GM19467 (cell line): ENCODE measurements around the gene C9orf85.

ENCODE experiments used
- ATAC-seq: cut with Tn5 transposase; IDR thresholded peaks from one replicate; pipeline ENCODE4 v1.9.1; 2021; ENCODE audit warnings: mild to moderate bottlenecking, moderate library complexity; ENCODE audit not compliant: unreplicated experiment

C9orf85 gene

GRCh38 chr9:71901695-71902597 is 9.5 kb upstream of the C9orf85 start:
- ATAC-seq: no peak

GRCh38 chr9:71904076-71904475 is 7.4 kb upstream of the C9orf85 start:
- no peak for ATAC-seq

- ATAC-seq: no peak
Measured at GRCh38 chr9:71908825-71909224, 2.6 kb upstream of the C9orf85 start.

GRCh38 chr9:71909887-71910649 is 1.4 kb upstream of the C9orf85 start:
- ATAC-seq: no peak

- ATAC-seq: peak; percentile 10
Measured at GRCh38 chr9:71910650-71911060, 784 bp upstream of the C9orf85 start.

- no peak for ATAC-seq
Measured at GRCh38 chr9:71911908-71912335, 483 bp downstream of the C9orf85 start.

GRCh38 chr9:71915495-71915894 is 4.1 kb downstream of the C9orf85 start:
- no peak for ATAC-seq

DNA sequence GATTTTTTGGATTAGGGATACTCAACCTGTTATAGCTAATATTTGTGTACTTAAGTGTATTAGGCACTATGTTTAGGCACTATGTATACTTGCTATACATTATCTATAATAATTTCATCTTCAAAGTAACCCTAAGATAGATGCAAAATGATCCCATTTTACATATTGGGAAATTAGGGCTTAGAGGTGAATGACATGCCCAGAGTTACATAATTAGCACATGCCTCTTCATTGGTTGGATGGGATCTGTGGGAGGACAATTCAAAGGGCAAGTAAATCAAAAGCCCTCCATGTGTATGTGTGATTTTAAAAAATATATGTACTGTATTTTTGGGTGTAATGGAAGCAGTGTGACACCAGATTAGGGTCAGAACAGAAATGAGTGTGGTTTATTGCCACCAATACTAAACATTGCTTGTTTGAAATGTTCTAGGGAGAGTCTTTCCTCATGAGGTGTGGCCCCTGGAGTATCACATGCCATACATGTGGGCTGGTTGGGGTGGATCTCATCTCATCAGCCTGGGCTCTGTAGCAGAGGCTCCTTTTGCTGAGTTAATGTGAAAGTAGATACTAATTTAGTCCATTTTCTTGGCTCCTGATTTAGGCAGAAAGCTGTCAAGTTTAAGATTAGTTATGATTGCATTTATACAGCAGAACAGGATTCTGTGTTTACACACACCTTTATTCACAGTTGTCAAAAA is 5.5 kb downstream of the C9orf85 start:
- ATAC-seq: no peak

GRCh38 chr9:71918419-71918818 is 7.0 kb downstream of the C9orf85 start:
- ATAC-seq: no peak

GRCh38 chr9:71920456-71921189 is 9.2 kb downstream of the C9orf85 start:
- ATAC-seq: no peak

- no peak for ATAC-seq
Measured at GRCh38 chr9:71921190-71921814, 9.9 kb downstream of the C9orf85 start.

DNA sequence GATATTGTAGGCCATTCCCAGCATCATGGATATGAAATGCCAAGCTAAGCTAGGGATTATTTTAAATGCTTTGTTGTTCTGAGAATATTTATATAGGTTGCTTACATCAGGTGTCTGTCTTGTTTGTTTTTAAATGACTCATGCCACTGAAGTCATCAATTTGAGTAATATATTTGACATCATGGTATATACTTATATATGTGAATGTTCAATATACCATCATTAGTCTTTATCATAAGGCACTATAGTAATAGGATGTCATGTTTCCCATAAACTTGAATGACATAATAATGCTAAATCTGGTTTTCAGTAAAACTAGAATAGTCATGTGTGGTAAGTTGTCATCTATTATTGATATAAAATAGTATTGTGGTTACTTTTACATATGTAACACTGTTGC is 13.1 kb downstream of the C9orf85 start:
- ATAC-seq: no peak

GRCh38 chr9:71925834-71926233 is 14.4 kb downstream of the C9orf85 start:
- ATAC-seq: no peak

GRCh38 chr9:71928376-71928775 is 16.9 kb downstream of the C9orf85 start:
- no peak for ATAC-seq

- ATAC-seq: no peak
Measured at GRCh38 chr9:71928806-71929205, 17.4 kb downstream of the C9orf85 start.

DNA sequence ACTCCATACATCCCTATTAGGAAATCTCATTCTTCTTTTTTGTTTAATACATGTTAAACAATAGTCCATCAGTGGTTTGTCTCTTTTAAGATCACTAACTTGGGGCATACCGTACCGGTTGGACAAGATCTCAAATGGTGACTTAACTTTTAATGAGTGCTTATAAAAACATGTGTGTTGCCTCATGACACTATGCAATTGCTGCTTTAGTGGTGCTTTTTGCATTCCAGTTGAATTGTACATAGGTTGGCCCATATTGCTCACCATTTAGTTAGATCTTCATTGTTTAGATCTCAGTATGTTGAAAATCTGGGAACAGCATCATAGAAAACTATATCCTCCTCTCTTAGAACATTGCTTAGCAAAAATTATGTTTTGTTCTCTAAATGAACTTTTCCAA is 17.8 kb downstream of the C9orf85 start:
- no peak for ATAC-seq

DNA sequence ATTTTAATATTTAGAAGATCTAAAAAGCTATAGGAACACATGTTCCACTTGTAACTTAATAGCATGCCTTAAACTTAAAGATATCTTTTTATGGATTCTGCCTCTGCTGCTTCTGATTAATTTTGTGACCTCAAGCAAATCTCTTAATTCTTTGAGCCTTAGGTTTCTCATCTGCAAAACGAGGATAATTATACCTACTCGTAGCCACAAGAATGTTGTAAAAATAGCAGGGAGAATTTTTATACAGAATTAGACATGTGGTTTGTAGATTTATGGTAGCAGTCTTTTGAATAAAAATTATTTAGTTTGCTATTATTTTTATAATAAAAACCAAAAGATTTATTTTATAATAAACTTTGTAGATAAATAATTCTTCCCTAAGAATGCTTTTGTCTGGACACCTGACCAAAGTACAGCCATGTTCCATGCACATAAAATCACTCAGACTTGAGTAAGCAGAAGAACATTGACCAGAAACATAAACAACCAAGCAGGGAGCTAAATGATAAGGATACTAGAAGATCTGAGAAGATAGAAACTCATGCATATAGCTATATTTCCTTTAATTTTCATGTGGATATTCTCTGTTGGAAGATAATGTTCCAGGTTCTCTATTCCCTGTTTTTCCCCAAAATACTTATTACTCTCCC is 18.5 kb downstream of the C9orf85 start:
- ATAC-seq: no peak

DNA sequence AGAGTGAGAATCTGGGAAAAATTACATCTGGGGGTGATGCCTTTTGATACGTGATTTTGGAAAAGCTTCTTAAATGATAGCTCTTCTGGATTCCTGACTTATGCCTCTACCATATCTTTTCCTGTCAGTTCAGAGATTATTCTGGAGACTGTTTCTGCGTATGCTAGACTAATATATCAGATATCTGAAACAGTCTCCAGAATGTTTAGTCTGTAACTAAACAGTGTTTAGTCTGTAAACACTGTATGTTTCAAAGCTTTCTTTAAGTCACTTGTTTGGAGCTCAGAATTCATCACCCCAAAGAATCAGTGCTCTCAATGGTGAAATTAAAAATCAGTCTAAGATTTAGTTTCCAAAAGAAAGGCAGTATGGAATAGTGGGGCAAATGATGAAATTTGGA is 19.7 kb downstream of the C9orf85 start:
- no peak for ATAC-seq

- no peak for ATAC-seq
Measured at GRCh38 chr9:71936066-71936465, 24.6 kb downstream of the C9orf85 start.
